Activated B cell treated with CpG ODN at 0.5 μM for 24 hours (primary cell): ENCODE data around the gene KTN1. TPM values are rescaled to one million over a fixed set of nuclear protein-coding genes. Genes with fewer than 3 reads are reported as not detected.
A peak's percentile ranks its signal among the peaks of the same experiment; 100 is the strongest.

Experiments used
- ATAC-seq: fragments of 200-7000 bp; cut with Tn5 transposase; one replicate; pipeline ENCODE4 v1.10.0; 2021; ENCODE audit warnings: low read depth, mild to moderate bottlenecking, moderate library complexity
- CTCF ChIA-PET: fragments of 350-600 bp; sonication (Branson Sonifier 250); formaldehyde crosslinking; loops from one replicate; lab custom pipeline; 2021; ENCODE audit warnings: antibody characterized with exemption; lab: Charles Lee
- POLR2A ChIA-PET: fragments of 350-600 bp; sonication (Branson Sonifier 250); formaldehyde crosslinking; loops from one replicate; lab custom pipeline; 2021; ENCODE audit warnings: antibody characterized with exemption; lab: Charles Lee
- DNase-seq: peaks from one replicate; pipeline ENCODE4 v3.0.0; 2022
- H3K27ac Mint-ChIP-seq: one replicate; pipeline ENCODE4 v1.8.0; 2020; ENCODE audit warnings: mixed read lengths
- H3K27me3 Mint-ChIP-seq: one replicate; pipeline ENCODE4 v1.8.0; 2021; ENCODE audit warnings: mixed read lengths
- H3K36me3 Mint-ChIP-seq: one replicate; pipeline ENCODE4 v1.8.0; 2021; ENCODE audit warnings: low read depth, mixed read lengths
- H3K4me1 Mint-ChIP-seq: one replicate; pipeline ENCODE4 v1.8.0; 2021; ENCODE audit warnings: mixed read lengths
- H3K4me3 Mint-ChIP-seq: one replicate; pipeline ENCODE4 v1.8.0; 2020; ENCODE audit warnings: mild to moderate bottlenecking, mixed read lengths
- H3K9me3 Mint-ChIP-seq: one replicate; pipeline ENCODE4 v1.8.0; 2020; ENCODE audit warnings: mixed read lengths
- CTCF ChIP-seq: fragments of 200-600 bp; IDR thresholded peaks from one replicate; pipeline ENCODE4 v1.8.0; 2022; ENCODE audit warnings: antibody characterized with exemption, mild to moderate bottlenecking
- intact Hi-C: fragments of 100-400 bp; cut with micrococcal nuclease; formaldehyde crosslinking; loops from one replicate; pipeline ENCODE4 v1.15.1; 2024
- total RNA-seq: library from RNA; stranded (reverse); gene quantifications from 2 replicates; pipeline ENCODE4 v1.2.3, GENCODE V29; 2022

Gene KTN1
- 108 and 116 TPM in 2 replicates for total RNA-seq

- DNase-seq, result peak; percentile 84
- Mint-ChIP-seq H3K9me3 (no peaks in the 10 kb centered on the region), H3K4me3 (peak within 1 kb of the TSS; percentile 96), H3K4me1 (peaks cover 33% of the 10 kb centered on the region), H3K27ac (peak within 1 kb of the TSS; percentile 91), H3K36me3 (peaks cover 4% of the 10 kb centered on the region), H3K27me3 (no peaks in the 10 kb centered on the region)
- peak; percentile 86 for ATAC-seq
- TF ChIP-seq CTCF, result no peak
- CTCF ChIA-PET, result no interaction called here
- intact Hi-C loops, result loop anchor here (1.0 to 10.0 kb wide), 8 partner anchors 37 to 1812 kb away; partner anchors contain the start of genes AP5M1, ATG14, EXOC5 and FBXO34
- POLR2A ChIA-PET, result no interaction called here
These were observed at the start of gene KTN1 for GRCh38 chr14:55579724-55580469. Gene KTN1 (plus strand): TSS chr14:55580207. CDS start chr14:55612049, 31,842 bp downstream.

GRCh38 chr14:55530464-55530863, 49.5 kb upstream of the KTN1 start:
- Mint-ChIP-seq H3K27ac (no peak overlapping the region), H3K4me3 (no peak overlapping the region), H3K36me3 (no peaks in the 10 kb centered on the region), H3K9me3 (peaks cover 3% of the 10 kb centered on the region), H3K27me3 (peaks cover 12% of the 10 kb centered on the region), H3K4me1 (no peaks in the 10 kb centered on the region)
- ChIA-PET CTCF (no interaction called here), POLR2A (no interaction called here)
- TF ChIP-seq CTCF, result no peak
- DNase-seq, result no peak
- intact Hi-C loops, result no loop called here
- no peak for ATAC-seq

GRCh38 chr14:55532645-55533344, 47.2 kb upstream of the KTN1 start:
- no peak overlapping the region for H3K27ac Mint-ChIP-seq
- intact Hi-C loops, result no loop called here
- no peak for ATAC-seq
- CTCF ChIA-PET, result no interaction called here
- peaks cover 12% of the 10 kb centered on the region for H3K27me3 Mint-ChIP-seq
- H3K4me3 Mint-ChIP-seq, result no peak overlapping the region
- no peak for DNase-seq
- TF ChIP-seq CTCF, result no peak
- peaks cover 13% of the 10 kb centered on the region for H3K9me3 Mint-ChIP-seq
- H3K36me3 Mint-ChIP-seq, result no peaks in the 10 kb centered on the region
- no peaks in the 10 kb centered on the region for H3K4me1 Mint-ChIP-seq
- POLR2A ChIA-PET, result no interaction called here

GRCh38 chr14:55533960-55534359, 46.0 kb upstream of the KTN1 start:
- ATAC-seq (no peak), DNase-seq (no peak)
- intact Hi-C loops, result no loop called here
- Mint-ChIP-seq H3K4me1 (no peaks in the 10 kb centered on the region), H3K36me3 (no peaks in the 10 kb centered on the region), H3K27me3 (peaks cover 9% of the 10 kb centered on the region), H3K9me3 (peaks cover 13% of the 10 kb centered on the region), H3K4me3 (no peak overlapping the region), H3K27ac (no peak overlapping the region)
- no peak for TF ChIP-seq CTCF
- ChIA-PET CTCF (no interaction called here), POLR2A (no interaction called here)

- Mint-ChIP-seq H3K27me3 (peaks cover under 1% of the 10 kb centered on the region), H3K27ac (no peak overlapping the region), H3K9me3 (peaks cover 10% of the 10 kb centered on the region), H3K4me3 (no peak overlapping the region), H3K36me3 (no peaks in the 10 kb centered on the region), H3K4me1 (no peaks in the 10 kb centered on the region)
- no peak for TF ChIP-seq CTCF
- ChIA-PET CTCF (no interaction called here), POLR2A (no interaction called here)
- no peak for ATAC-seq
- no peak for DNase-seq
- intact Hi-C loops, result no loop called here
These were observed 44.3 kb upstream of the KTN1 start for GRCh38 chr14:55535516-55536203.
